GM12865 (cell line): ENCODE results near the gene TP53BP2.

Experiments used
- DNase-seq: peaks from one replicate; pipeline ENCODE4 v3.0.0; 2010; ENCODE audit warnings: low read depth
- H3K4me3 ChIP-seq: 2 replicates; pipeline ENCODE4 v1.5.1; 2011; ENCODE audit warnings: mild to moderate bottlenecking, low read depth, low read length, control low read depth
- TF ChIP-seq, protein P1 (sequence below): IDR thresholded peaks from 2 replicates; pipeline ENCODE4 v1.5.1; 2011; ENCODE audit warnings: low read length, control low read depth, low read depth, inconsistent platforms; ENCODE audit not compliant: insufficient read depth; ENCODE audit errors: missing control alignments

TP53BP2 gene

GRCh38 chr1:223835754-223836153 is 10.0 kb downstream of the TP53BP2 start:
- TF ChIP-seq, protein P1, sequence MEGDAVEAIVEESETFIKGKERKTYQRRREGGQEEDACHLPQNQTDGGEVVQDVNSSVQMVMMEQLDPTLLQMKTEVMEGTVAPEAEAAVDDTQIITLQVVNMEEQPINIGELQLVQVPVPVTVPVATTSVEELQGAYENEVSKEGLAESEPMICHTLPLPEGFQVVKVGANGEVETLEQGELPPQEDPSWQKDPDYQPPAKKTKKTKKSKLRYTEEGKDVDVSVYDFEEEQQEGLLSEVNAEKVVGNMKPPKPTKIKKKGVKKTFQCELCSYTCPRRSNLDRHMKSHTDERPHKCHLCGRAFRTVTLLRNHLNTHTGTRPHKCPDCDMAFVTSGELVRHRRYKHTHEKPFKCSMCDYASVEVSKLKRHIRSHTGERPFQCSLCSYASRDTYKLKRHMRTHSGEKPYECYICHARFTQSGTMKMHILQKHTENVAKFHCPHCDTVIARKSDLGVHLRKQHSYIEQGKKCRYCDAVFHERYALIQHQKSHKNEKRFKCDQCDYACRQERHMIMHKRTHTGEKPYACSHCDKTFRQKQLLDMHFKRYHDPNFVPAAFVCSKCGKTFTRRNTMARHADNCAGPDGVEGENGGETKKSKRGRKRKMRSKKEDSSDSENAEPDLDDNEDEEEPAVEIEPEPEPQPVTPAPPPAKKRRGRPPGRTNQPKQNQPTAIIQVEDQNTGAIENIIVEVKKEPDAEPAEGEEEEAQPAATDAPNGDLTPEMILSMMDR: no peak
- DNase-seq: no peak
- H3K4me3 ChIP-seq: no peak overlapping the region

- DNase-seq: no peak
- no peak overlapping the region for H3K4me3 ChIP-seq
- TF ChIP-seq, protein P1: no peak
These were observed 11.0 kb downstream of the TP53BP2 start for GRCh38 chr1:223834660-223835263.

GRCh38 chr1:223833948-223834347 is 11.8 kb downstream of the TP53BP2 start:
- TF ChIP-seq, protein P1: no peak
- DNase-seq: no peak
- no peak overlapping the region for H3K4me3 ChIP-seq

DNA sequence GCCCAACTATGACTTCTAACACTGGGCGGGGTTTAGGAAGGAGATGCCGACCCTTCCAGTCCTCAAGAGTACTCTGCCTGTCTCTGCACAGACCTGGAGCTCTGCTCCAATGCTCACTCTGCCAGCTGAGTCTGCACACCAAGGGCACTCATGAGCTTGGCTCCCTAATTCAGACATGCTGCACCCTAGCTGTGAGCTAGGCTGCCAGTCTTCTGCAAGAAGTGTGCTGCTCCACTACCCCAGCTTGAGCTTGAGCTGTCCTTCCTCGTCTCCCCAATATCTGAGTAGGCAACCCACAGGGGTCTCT is 13.2 kb downstream of the TP53BP2 start:
- no peak for DNase-seq
- TF ChIP-seq, protein P1: no peak
- no peak overlapping the region for H3K4me3 ChIP-seq

DNA sequence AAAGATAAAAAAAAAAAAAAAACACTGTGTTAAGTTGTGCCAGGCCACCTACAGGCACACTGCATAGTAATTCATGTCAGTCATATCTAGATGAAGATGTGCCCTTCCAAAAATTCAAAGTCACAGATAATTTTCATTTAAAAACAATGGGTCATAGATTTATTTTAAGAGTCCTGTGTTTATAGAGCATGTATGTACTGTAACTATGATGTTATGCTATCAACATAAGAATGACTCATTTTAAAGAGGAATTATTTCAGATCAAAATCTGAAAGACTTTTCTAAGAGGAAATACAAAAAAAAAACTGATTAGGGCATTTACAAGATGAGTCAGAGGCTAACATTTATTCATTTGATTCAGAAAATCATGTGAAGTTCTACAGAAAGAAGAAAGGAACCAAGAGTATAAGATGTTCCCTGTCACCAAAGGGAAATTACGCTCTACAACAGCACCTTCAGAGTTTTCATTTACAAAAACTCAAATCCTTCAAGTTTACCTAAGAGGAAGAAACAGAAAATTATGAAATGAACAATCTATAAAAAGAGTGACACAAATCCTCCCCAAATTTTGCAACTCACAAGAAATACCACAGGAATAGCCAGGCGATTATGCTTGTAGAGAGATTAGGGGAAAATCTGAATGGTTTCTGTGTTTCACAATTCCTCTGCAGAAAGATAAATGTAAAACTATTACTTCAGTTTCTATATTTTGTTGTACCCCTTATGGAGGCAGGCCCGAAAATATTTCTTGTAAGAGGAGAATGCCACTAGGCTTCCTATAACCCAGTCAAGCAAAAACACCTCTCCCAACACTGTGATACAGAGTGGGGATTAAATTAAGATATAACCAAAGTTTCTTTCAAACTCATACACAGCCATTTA is 13.8 kb downstream of the TP53BP2 start:
- TF ChIP-seq, protein P1: no peak
- no peak for DNase-seq
- H3K4me3 ChIP-seq: no peak overlapping the region

DNA sequence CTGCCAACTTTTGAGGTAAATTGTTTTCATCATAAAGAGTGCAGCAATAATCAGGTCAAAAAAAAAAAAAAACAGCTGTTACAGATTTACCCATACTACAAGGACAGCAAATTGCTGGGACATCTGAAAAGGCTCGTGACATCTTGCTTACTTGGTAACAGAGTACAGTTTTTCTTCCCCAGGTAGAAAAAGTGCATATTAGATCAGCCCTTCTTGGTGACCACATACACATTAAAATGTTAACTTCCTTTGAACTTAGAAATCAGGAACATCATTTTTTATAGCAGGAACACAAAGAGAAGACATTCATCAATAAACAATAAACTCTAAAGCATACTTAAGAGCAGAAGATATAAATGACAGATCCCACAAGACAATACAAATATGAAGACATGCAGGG is 16.1 kb downstream of the TP53BP2 start:
- TF ChIP-seq, protein P1: no peak
- DNase-seq: no peak
- no peak overlapping the region for H3K4me3 ChIP-seq
